ENCODE measurements around the gene BRAF.
A peak's percentile ranks its signal among the peaks of the same experiment; 100 is the strongest.
"Not testable (repeated sequence)": the region's sequence is repeated elsewhere in the genome, so short reads cannot be mapped to it uniquely, and the experiment has no call there.

BRAF gene

GRCh38 chr7:140767418-140767817 lies 157.3 kb downstream of the BRAF start:
- FAIRE-seq, result no peak

- not testable (repeated sequence) for FAIRE-seq
Measured at GRCh38 chr7:140765441-140765840, 159.3 kb downstream of the BRAF start.

- FAIRE-seq, result not testable (repeated sequence)
Measured at GRCh38 chr7:140763166-140763565, 161.6 kb downstream of the BRAF start.

- not testable (repeated sequence) for FAIRE-seq
Measured at GRCh38 chr7:140761375-140761774, 163.4 kb downstream of the BRAF start.

- FAIRE-seq, result no peak
Measured at GRCh38 chr7:140754506-140754905, 170.2 kb downstream of the BRAF start.

GRCh38 chr7:140752533-140752932 lies 172.2 kb downstream of the BRAF start:
- FAIRE-seq, result no peak

GRCh38 chr7:140746751-140747150 lies 178.0 kb downstream of the BRAF start:
- FAIRE-seq, result no peak

GRCh38 chr7:140745266-140746058 lies 179.3 kb downstream of the BRAF start:
- no peak for FAIRE-seq

GRCh38 chr7:140744005-140744404 lies 180.7 kb downstream of the BRAF start:
- no peak for FAIRE-seq

GRCh38 chr7:140743255-140743654 lies 181.5 kb downstream of the BRAF start:
- not testable (repeated sequence) for FAIRE-seq

- FAIRE-seq, result peak; percentile 76
Measured at GRCh38 chr7:140738280-140738679, 186.4 kb downstream of the BRAF start.

- no peak for FAIRE-seq
Measured at GRCh38 chr7:140734729-140735128, 190.0 kb downstream of the BRAF start.

GRCh38 chr7:140734096-140734495 lies 190.6 kb downstream of the BRAF start:
- no peak for FAIRE-seq

- FAIRE-seq, result no peak
Measured at GRCh38 chr7:140732416-140732815, 192.3 kb downstream of the BRAF start.

- FAIRE-seq, result no peak
Measured at GRCh38 chr7:140726281-140726680, 198.4 kb downstream of the BRAF start.

GRCh38 chr7:140724706-140725105 lies 200.0 kb downstream of the BRAF start:
- FAIRE-seq, result peak; percentile 38

GRCh38 chr7:140723574-140723973 lies 201.2 kb downstream of the BRAF start:
- FAIRE-seq, result no peak

GRCh38 chr7:140723006-140723405 lies 201.7 kb downstream of the BRAF start:
- FAIRE-seq, result no peak

- no peak for FAIRE-seq
Measured at GRCh38 chr7:140722254-140722653, 202.5 kb downstream of the BRAF start.

GRCh38 chr7:140719721-140720120 lies 205.0 kb downstream of the BRAF start:
- no peak for FAIRE-seq

GRCh38 chr7:140714331-140715040 lies 210.2 kb downstream of the BRAF start:
- FAIRE-seq, result no peak

- not testable (repeated sequence) for FAIRE-seq
Measured at GRCh38 chr7:140712392-140712791, 212.3 kb downstream of the BRAF start.

GRCh38 chr7:140708764-140709163 lies 216.0 kb downstream of the BRAF start:
- not testable (repeated sequence) for FAIRE-seq

- FAIRE-seq, result peak; percentile 90
Measured at GRCh38 chr7:140707132-140707531, 217.6 kb downstream of the BRAF start.

Measured in islet of Langerhans (tissue), 1 donor.